Fibroblast of lung (primary cell): Measurements from ENCODE around the gene TP53RK. TPM values are rescaled to one million over a fixed set of nuclear protein-coding genes. Genes with fewer than 3 reads are reported as not detected.
A peak's percentile ranks its signal among the peaks of the same experiment; 100 is the strongest.

Source experiments
- DNase-seq, 2 donors: peaks; one replicate each; pipeline versions ENCODE4 v3.0.0 to v3.0.0-alpha.2; 2010; ENCODE audit warnings: low read depth in 2 of 2
- H2AFZ ChIP-seq: 2 replicates; pipeline ENCODE4 v1.5.1; 2012; ENCODE audit warnings: low read length, control low read depth, inconsistent platforms
- H3K27ac ChIP-seq: 2 replicates; pipeline ENCODE4 v1.5.1; 2011; ENCODE audit warnings: low read length, control low read depth; ENCODE audit not compliant: insufficient read depth
- H3K27me3 ChIP-seq: 2 replicates; pipeline ENCODE4 v1.5.1; 2011; ENCODE audit warnings: mild to moderate bottlenecking, low read length; ENCODE audit not compliant: control insufficient read depth, insufficient read depth
- H3K36me3 ChIP-seq: 2 replicates; pipeline ENCODE4 v1.5.1; 2011; ENCODE audit warnings: low read length; ENCODE audit not compliant: control insufficient read depth, insufficient read depth
- H3K4me1 ChIP-seq: 2 replicates; pipeline ENCODE4 v1.5.1; 2011; ENCODE audit warnings: low read length; ENCODE audit not compliant: control insufficient read depth, insufficient read depth; ENCODE audit errors: extremely low read depth
- H3K4me2 ChIP-seq: 2 replicates; pipeline ENCODE4 v1.5.1; 2011; ENCODE audit warnings: low read length, control low read depth; ENCODE audit not compliant: insufficient read depth; ENCODE audit errors: extremely low read depth
- H3K4me3 ChIP-seq, 4 experiments: fragments of 200-600 bp in 1 of 4; sonication (generic) in 1 of 4; replicated peaks in 1 of 4; 2 replicates each; pipeline ENCODE4 v1.5.1; 2011 to 2016; ENCODE audit warnings: low read length in 4 of 4, low read depth in 3 of 4, mild to moderate bottlenecking in 3 of 4, control low read depth in 2 of 4, inconsistent platforms in 1 of 4, mixed read lengths in 1 of 4; ENCODE audit not compliant: insufficient read depth in 1 of 4; ENCODE audit errors: control extremely low read depth in 1 of 4
- H3K79me2 ChIP-seq: 2 replicates; pipeline ENCODE4 v1.5.1; 2012; ENCODE audit warnings: mild to moderate bottlenecking, low read length, inconsistent platforms; ENCODE audit not compliant: control insufficient read depth, insufficient read depth
- H3K9ac ChIP-seq: 2 replicates; pipeline ENCODE4 v1.5.1; 2011; ENCODE audit warnings: mild to moderate bottlenecking, low read length, control low read depth; ENCODE audit not compliant: insufficient read depth
- H3K9me3 ChIP-seq: 2 replicates; pipeline ENCODE4 v1.5.1; 2012; ENCODE audit warnings: low read depth, low read length; ENCODE audit not compliant: control insufficient read depth, insufficient read depth
- H4K20me1 ChIP-seq: 2 replicates; pipeline ENCODE4 v1.5.1; 2011; ENCODE audit warnings: low read length; ENCODE audit not compliant: control insufficient read depth, insufficient read depth; ENCODE audit errors: extremely low read depth
- CTCF ChIP-seq, 2 donors: IDR thresholded peaks in 1 of 2; conservative IDR thresholded peaks in 1 of 2; 1 replicate in 1 of 2; 2 replicates in 1 of 2; pipeline ENCODE4 v1.5.1; 2011 to 2012; ENCODE audit warnings: low read length in 2 of 2, control low read depth in 1 of 2, inconsistent platforms in 1 of 2, low read depth in 1 of 2, mild to moderate bottlenecking in 1 of 2
- EZH2 ChIP-seq: IDR thresholded peaks from 2 replicates; pipeline ENCODE4 v1.5.1; 2012; ENCODE audit warnings: low read length, control low read depth, mild to moderate bottlenecking; ENCODE audit errors: missing control alignments
- polyA plus RNA-seq, 2 donors: library from polyadenylated mRNA; depleted of rRNA in 1 of 2; stranded (reverse) in 1 of 2; unstranded in 1 of 2; fragments of >200 nt; gene quantifications; 2 replicates each; pipeline ENCODE4 v1.2.1, GENCODE V29; 2011 to 2012; ENCODE audit warnings: missing spikeins in 1 of 2
- total RNA-seq: library from RNA; depleted of rRNA; stranded (reverse); fragments of >200 nt; gene quantifications from 2 replicates; pipeline ENCODE4 v1.2.1, GENCODE V29; 2014

TP53RK gene
- total and polyA plus RNA-seq, 2 donors (not counting 1 experiment from before 2014, with no cell fraction given) = 9.2 to 19.5 TPM

DNA sequence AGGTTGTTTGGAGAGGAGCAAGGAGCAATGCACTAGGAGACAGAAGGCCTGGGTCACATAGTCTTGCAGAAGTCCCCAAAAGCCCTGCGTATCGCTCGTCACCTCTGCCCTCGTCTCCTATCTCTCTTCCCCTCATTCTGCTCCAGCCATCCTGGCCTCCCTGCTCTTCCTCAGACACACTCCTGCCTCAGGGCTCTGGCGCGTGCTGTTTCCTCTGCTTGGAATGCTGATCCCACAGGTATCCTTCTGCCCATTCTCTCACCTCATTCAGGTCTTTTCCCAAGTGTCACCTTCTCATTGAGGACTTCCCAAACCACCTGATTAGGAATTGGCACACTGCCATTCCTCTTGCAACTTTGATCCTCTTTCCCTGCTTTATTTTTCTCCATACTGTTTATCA, 11.2 kb upstream of the TP53RK start:
- Histone ChIP-seq H3K36me3 (no peaks in the 10 kb centered on the region), H3K4me1 (no peaks in the 10 kb centered on the region), H2AFZ (no peak overlapping the region), H3K9me3 (no peaks in the 10 kb centered on the region), H4K20me1 (no peaks in the 10 kb centered on the region), H3K4me3 (no peak overlapping the region), H3K79me2 (no peaks in the 10 kb centered on the region), H3K9ac (no peak overlapping the region), H3K27me3 (peaks cover 7% of the 10 kb centered on the region), H3K27ac (no peak overlapping the region), H3K4me2 (no peak overlapping the region)
- DNase-seq = no peak
- TF ChIP-seq CTCF (conservative IDR thresholded peaks at IDR 0.05 in 1 of 2, IDR thresholded peaks at IDR 0.05 in 1 of 2; ENCODE audit: low read depth in 1 of 2, low read length in 2 of 2) (no peak), EZH2 (no peak)

GRCh38 chr20:46699651-46700359, 10.6 kb upstream of the TP53RK start:
- H3K4me3 ChIP-seq = no peak overlapping the region
- H3K79me2 ChIP-seq = no peaks in the 10 kb centered on the region
- H3K27me3 ChIP-seq = peaks cover 4% of the 10 kb centered on the region
- H3K4me1 ChIP-seq = no peaks in the 10 kb centered on the region
- no peaks in the 10 kb centered on the region for H3K36me3 ChIP-seq
- H3K9me3 ChIP-seq = no peaks in the 10 kb centered on the region
- H2AFZ ChIP-seq = no peak overlapping the region
- peak in 1 of 2 donors; percentile 57 for DNase-seq
- no peaks in the 10 kb centered on the region for H4K20me1 ChIP-seq
- no peak overlapping the region for H3K27ac ChIP-seq
- H3K4me2 ChIP-seq = no peak overlapping the region
- no peak overlapping the region for H3K9ac ChIP-seq
- peak; percentile 56 to 84 for TF ChIP-seq CTCF (conservative IDR thresholded peaks at IDR 0.05 in 1 of 2, IDR thresholded peaks at IDR 0.05 in 1 of 2; ENCODE audit: low read depth in 1 of 2, low read length in 2 of 2)
- TF ChIP-seq EZH2 = no peak

DNA sequence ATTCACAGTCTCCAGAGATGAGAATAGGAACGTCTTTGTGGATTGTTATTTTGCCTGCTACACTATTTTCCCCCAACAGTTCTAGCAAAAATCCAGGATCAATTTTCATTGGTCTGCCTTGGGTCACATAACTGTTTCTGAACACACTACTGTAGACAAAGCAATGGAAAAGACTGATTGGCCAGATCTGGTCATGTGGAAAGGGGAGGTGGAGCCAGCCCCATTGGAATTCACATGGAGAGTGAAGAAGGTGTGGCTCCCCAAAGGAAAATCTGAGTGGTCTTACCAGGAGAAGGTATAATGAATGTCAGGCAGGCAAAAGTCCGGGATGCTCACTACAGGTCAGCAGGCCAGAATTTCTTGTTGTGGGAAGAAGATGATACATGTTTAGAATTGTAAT, 9.5 kb upstream of the TP53RK start:
- Histone ChIP-seq H3K27me3 (no peaks in the 10 kb centered on the region), H3K4me2 (no peak overlapping the region), H3K9ac (no peak overlapping the region), H4K20me1 (no peaks in the 10 kb centered on the region), H3K79me2 (no peaks in the 10 kb centered on the region), H3K9me3 (no peaks in the 10 kb centered on the region), H3K27ac (no peak overlapping the region), H3K4me1 (no peaks in the 10 kb centered on the region), H3K36me3 (no peaks in the 10 kb centered on the region), H3K4me3 (no peak overlapping the region), H2AFZ (no peak overlapping the region)
- no peak for TF ChIP-seq CTCF (conservative IDR thresholded peaks at IDR 0.05 in 1 of 2, IDR thresholded peaks at IDR 0.05 in 1 of 2; ENCODE audit: low read depth in 1 of 2, low read length in 2 of 2)
- no peak for TF ChIP-seq EZH2
- no peak for DNase-seq
